DMS153 treated with DMSO at 0.1 percent for 48 hours (cell line): Measurements from ENCODE around the gene FBXO36.
"Not testable (repeated sequence)": the region's sequence is repeated elsewhere in the genome, so short reads cannot be mapped to it uniquely, and the experiment has no call there.

Experiments
- DNase-seq: peaks from one replicate; lab custom pipeline; 2025; ENCODE audit not compliant: unreplicated experiment; lab: John Stamatoyannopoulos, UW

Gene FBXO36

GRCh38 chr2:229910832-229911412 lies 11.4 kb upstream of the FBXO36 start:
- no peak for DNase-seq

DNA sequence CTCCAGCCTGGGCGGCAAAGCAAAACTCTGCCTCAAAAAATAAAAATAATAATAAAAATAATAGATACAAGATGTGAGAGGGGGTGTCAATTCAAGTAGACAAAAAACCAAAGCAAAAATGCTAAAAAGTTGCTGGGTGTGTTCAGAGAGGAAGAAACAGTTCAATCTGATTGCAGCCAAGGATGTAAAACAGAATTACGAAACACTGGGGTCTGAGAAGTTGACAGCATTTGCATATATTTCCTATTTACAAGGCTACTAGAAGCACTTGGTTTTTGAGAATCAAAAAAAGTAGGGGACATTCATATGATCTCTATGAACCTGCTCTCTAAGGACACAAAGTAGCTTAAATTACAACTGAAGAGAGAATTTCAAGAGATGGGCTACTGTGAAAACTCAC lies 8.1 kb upstream of the FBXO36 start:
- DNase-seq = no peak

- DNase-seq = no peak
These were observed 4.5 kb upstream of the FBXO36 start for GRCh38 chr2:229917793-229918192.

- DNase-seq = no peak
These were observed 2.2 kb upstream of the FBXO36 start for GRCh38 chr2:229920011-229920641.

DNA sequence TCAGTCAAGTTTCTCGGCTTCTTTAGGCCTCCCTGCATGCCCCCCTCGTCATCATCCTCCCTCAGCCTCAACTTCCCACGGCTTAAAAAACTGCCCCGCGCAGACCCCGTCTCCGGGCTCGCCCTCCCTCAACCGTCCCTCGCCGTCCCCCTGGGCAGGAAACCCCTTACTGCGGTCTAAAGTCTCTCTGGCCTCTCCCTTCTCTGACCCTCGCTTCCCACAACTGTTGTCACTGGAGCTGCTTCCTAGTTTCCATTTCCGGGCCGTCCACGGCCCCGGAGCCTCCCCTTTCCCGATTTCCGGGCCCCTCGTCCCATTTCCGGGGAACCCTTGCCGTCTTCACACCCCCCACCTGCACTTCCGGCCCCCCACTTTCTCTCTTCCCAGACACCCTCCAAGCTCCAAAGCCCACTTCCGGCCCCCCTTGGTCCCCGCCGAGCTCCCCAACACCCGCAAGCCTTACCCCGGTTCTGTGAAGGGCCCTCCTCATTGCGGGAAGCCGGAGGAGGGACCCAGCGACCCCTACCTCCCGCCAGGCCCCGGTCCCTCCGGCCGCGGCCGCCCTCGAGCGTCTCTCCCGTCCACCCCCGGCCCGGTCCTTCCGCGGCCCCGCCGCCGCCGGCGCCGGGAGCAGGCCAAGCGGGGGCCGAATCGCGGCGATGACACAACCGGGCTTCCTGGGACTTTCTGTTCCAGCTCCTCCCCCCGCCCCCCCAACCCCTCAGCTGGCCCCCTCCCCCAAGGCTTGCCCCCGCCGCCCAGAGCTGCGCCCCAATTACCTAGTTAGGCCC lies 1.0 kb upstream of the FBXO36 start:
- peak; percentile 27 for DNase-seq

GRCh38 chr2:229921892-229922448 lies 333 bp upstream of the FBXO36 start, which contains the start of gene TRIP12:
Gene TRIP12 (minus strand): TSS chr2:229922009. CDS start chr2:229880079, 41,930 bp downstream.
- DNase-seq = peak; percentile 91

DNA sequence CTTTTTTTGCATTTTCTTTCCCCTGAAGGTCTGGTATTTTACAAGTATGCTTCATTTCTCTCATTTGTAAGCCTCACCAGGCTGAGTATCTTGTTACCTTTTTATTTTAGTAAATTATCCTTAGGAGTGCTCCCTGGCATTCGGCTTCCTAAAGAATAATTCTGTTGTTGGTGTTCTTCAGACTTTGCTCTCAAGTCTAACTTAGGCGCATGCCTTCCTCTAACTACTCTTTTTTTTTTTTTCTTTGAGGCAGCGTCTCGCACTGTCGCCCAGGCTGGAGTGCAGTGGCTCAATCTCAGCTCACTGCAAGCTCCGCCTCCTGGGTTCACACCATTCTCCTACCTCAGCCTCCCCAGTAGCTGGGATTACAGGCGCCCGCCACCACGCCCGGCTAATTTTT lies 2.2 kb downstream of the FBXO36 start:
- DNase-seq = not testable (repeated sequence)

DNA sequence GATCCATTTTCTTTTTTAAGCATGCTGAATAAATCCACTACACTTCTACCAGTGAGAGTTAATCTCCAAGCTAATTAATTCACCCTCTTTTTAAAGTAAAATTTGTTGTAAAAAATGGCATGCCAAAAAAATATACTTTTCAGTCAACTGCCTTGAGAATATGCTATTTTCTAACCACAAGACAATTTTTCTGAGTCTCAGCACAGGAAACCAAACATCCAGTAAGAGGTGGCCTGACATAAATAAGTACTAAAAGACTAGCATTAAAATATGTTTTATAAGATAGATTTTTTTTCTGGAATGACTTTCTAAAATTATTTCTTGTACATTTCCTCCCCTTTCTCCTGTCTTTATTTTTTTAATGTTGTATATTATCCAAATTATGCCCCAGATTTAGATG lies 2.9 kb downstream of the FBXO36 start:
- DNase-seq = no peak

- DNase-seq = no peak
These were observed 5.6 kb downstream of the FBXO36 start for GRCh38 chr2:229927817-229928321.

- no peak for DNase-seq
These were observed 8.4 kb downstream of the FBXO36 start for GRCh38 chr2:229930656-229931055.

GRCh38 chr2:229931241-229931640 lies 8.9 kb downstream of the FBXO36 start:
- no peak for DNase-seq

DNA sequence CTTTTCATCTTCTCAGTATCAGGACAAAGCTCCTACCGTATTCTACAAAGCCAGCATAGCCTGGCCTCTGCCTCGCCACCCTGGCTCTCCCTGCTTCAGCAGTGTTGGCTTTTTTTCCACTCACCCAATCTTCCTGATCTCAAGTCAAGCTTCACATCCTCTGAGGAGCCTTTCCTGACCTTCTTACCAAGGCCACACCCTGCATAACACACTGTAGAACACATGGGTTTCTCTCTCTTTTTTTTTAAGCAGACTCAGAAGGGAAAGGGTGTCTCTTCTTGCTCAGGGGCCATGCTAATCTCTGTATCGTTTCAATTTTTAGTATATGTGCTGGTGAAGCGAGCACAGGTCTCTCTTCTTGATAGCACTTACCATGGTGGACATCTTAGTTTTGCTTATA lies 15.2 kb downstream of the FBXO36 start:
- no peak for DNase-seq

GRCh38 chr2:229942671-229943070 lies 20.4 kb downstream of the FBXO36 start:
- no peak for DNase-seq

DNA sequence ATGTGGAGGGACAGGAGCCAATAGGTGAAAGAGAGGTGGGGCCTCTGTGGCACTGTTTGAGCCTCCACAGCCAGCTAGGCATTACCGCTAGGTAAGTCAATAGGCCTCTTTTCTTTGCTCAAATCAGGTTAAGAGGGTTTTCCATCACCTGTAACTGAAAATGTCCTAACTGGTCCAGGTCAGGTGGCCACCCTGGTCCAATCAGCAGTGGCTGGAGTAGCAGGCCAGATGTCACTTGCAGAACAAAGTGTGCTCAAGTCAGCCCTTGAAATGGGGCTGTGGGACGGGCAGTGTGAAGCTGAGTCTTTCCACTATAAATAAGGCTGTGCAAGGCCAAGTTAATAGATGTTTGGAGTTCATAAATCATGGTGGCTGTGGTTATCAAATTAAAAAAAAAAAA lies 20.9 kb downstream of the FBXO36 start:
- DNase-seq = no peak

DNA sequence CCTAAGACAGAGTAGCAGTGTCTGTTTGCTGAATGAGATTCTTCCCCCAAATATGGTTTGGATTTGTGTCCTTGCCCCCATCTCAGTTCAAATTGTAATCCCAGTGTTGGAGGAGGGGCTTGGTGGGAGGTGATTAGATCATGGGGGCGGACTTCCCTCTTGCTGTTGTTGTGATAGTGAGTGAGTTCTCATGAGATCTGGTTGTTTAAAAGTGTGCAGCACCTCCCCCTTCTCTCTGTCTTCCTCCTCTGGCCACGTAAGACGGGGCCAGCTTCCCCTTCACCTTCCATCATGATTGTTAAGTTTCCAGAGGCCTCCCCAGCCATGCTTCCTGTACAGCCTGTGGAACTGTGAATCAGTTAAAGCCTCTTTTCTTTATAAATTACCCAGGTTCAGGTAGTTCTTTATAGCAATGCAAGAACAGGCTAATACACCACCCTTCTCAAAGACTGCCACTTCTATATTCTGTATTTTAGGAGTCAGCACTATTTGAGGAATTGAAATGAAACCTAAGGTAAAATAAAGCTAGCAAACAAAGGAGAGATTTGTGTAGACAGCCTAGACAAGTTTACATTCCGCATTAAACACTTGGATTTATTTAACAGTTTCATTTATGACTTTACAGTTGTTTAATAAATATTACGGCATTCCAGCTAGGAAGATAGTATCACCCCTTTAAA lies 21.6 kb downstream of the FBXO36 start:
- no peak for DNase-seq

- DNase-seq = no peak
These were observed 23.7 kb downstream of the FBXO36 start for GRCh38 chr2:229945975-229946374.

GRCh38 chr2:229947544-229947943 lies 25.2 kb downstream of the FBXO36 start:
- DNase-seq = no peak

- no peak for DNase-seq
These were observed 30.0 kb downstream of the FBXO36 start for GRCh38 chr2:229952256-229952835.

DNA sequence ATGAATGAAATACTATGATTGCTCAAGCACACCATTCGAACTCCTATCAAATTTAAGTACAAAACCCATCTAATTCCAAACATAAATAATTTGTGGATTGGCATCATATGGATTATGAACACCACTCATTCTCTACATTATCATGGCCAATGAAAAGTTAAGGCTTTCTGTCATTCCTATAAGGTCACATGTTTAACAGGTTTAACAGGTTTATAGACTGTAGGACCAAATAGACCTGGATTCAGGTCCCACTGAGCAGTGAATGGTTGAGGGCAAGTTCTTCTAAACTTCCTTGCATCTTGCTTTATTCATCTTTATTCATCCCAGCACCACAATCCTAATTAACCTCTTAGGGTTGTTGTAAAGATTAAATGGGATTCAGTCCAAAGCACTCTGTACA lies 33.4 kb downstream of the FBXO36 start:
- DNase-seq = no peak

- DNase-seq = no peak
These were observed 34.2 kb downstream of the FBXO36 start for GRCh38 chr2:229956491-229956890.

DNA sequence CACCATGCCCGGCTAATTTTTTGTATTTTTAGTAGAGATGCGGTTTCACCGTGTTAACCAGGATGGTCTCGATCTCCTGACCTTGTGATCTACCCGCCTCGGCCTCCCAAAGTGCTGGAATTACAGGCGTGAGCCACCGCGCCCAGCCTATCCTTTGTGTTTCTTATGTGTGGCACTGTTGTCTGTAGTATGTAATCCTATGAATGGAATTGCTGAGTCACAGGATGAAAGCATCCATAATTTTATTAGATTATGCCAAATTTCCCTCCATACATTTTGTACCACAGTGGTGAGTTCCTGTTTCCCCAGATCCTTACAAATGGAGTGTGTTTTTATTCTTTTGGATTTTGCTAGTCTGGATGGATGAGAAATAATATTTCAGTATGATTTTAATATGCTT lies 41.3 kb downstream of the FBXO36 start:
- not testable (repeated sequence) for DNase-seq
